ENCODE measurements around the gene R3HDM4. TPM values are rescaled to one million over a fixed set of nuclear protein-coding genes. Genes with fewer than 3 reads are reported as not detected.

Gene R3HDM4
- total RNA-seq, 4 donors from 2014 or later: 24.1 to 37.3 (median 26.8) TPM

- TF ChIP-seq CTCF (IDR thresholded peaks at IDR 0.05; ENCODE audit: low read depth): no peak
Measured at GRCh38 chr19:898663-899062, 14.4 kb downstream of the R3HDM4 start.

GRCh38 chr19:897442-898039 is 15.5 kb downstream of the R3HDM4 start:
- TF ChIP-seq CTCF (IDR thresholded peaks at IDR 0.05; ENCODE audit: low read depth): no peak

- TF ChIP-seq CTCF (IDR thresholded peaks at IDR 0.05; ENCODE audit: low read depth): no peak
Measured at GRCh38 chr19:896999-897398, 16.0 kb downstream of the R3HDM4 start.

- no peak for TF ChIP-seq CTCF (IDR thresholded peaks at IDR 0.05; ENCODE audit: low read depth)
Measured at GRCh38 chr19:896434-896833, 16.6 kb downstream of the R3HDM4 start.

- no peak for TF ChIP-seq CTCF (IDR thresholded peaks at IDR 0.05; ENCODE audit: low read depth)
Measured at GRCh38 chr19:892894-893689, 19.9 kb downstream of the R3HDM4 start, which contains the start of the genes MED16 and RNU6-9. TSS of gene MED16 (minus strand) at chr19:893187. CDS start at chr19:891131, 2,056 bp downstream. TSS of gene RNU6-9 (plus strand) at chr19:893484.

GRCh38 chr19:892243-892893 is 20.7 kb downstream of the R3HDM4 start:
- TF ChIP-seq CTCF (IDR thresholded peaks at IDR 0.05; ENCODE audit: low read depth): no peak

GRCh38 chr19:890831-891230 is 22.2 kb downstream of the R3HDM4 start:
- no peak for TF ChIP-seq CTCF (IDR thresholded peaks at IDR 0.05; ENCODE audit: low read depth)
